Activated CD8-positive, alpha-beta T cell treated with anti-CD3 and anti-CD28 coated beads for 36 hours (primary cell): ENCODE data around the gene PSPN. TPM values are rescaled to one million over a fixed set of nuclear protein-coding genes. Genes with fewer than 3 reads are reported as not detected.
"Not testable (repeated sequence)": the region's sequence is repeated elsewhere in the genome, so short reads cannot be mapped to it uniquely, and the experiment has no call there.

Experiments used
- ATAC-seq: fragments of 200-7000 bp; cut with Tn5 transposase; one replicate; pipeline ENCODE4 v1.10.0; 2021; ENCODE audit warnings: mild to moderate bottlenecking, moderate library complexity
- CTCF ChIA-PET: fragments of 350-600 bp; sonication (Branson Sonifier 250); formaldehyde crosslinking; loops from one replicate; lab custom pipeline; 2021; ENCODE audit warnings: antibody characterized with exemption; lab: Charles Lee
- POLR2A ChIA-PET: fragments of 350-600 bp; sonication (Branson Sonifier 250); formaldehyde crosslinking; loops from one replicate; lab custom pipeline; 2021; ENCODE audit warnings: antibody characterized with exemption; lab: Charles Lee
- DNase-seq: peaks from one replicate; pipeline ENCODE4 v3.0.0-alpha.2; 2020
- H3K27ac Mint-ChIP-seq: one replicate; pipeline ENCODE4 v1.8.0; 2021; ENCODE audit warnings: mild to moderate bottlenecking, mixed read lengths
- H3K27me3 Mint-ChIP-seq: one replicate; pipeline ENCODE4 v1.8.0; 2021; ENCODE audit warnings: mixed read lengths
- H3K36me3 Mint-ChIP-seq: one replicate; pipeline ENCODE4 v1.8.0; 2021; ENCODE audit warnings: low read depth, mixed read lengths
- H3K4me1 Mint-ChIP-seq: one replicate; pipeline ENCODE4 v1.8.0; 2021; ENCODE audit warnings: low read depth, mixed read lengths
- H3K4me3 Mint-ChIP-seq: one replicate; pipeline ENCODE4 v1.8.0; 2021; ENCODE audit warnings: mild to moderate bottlenecking, moderate library complexity, mixed read lengths
- H3K9me3 Mint-ChIP-seq: one replicate; pipeline ENCODE4 v1.8.0; 2021; ENCODE audit warnings: mixed read lengths
- intact Hi-C: fragments of 100-400 bp; cut with micrococcal nuclease; formaldehyde crosslinking; loops from one replicate; pipeline ENCODE4 v1.10.0; 2022
- total RNA-seq, 2 experiments: library from RNA; stranded (reverse); gene quantifications; one replicate each; pipeline ENCODE4 v1.2.3, GENCODE V29; 2021
- TF ChIP-seq, protein P1 (sequence below): fragments of 200-600 bp; IDR thresholded peaks from one replicate; pipeline ENCODE4 v1.8.0; 2022; ENCODE audit warnings: antibody characterized with exemption, mild to moderate bottlenecking

PSPN gene
- total RNA-seq, 2 experiments from 2014 or later: 1.2 to 1.4 TPM

DNA sequence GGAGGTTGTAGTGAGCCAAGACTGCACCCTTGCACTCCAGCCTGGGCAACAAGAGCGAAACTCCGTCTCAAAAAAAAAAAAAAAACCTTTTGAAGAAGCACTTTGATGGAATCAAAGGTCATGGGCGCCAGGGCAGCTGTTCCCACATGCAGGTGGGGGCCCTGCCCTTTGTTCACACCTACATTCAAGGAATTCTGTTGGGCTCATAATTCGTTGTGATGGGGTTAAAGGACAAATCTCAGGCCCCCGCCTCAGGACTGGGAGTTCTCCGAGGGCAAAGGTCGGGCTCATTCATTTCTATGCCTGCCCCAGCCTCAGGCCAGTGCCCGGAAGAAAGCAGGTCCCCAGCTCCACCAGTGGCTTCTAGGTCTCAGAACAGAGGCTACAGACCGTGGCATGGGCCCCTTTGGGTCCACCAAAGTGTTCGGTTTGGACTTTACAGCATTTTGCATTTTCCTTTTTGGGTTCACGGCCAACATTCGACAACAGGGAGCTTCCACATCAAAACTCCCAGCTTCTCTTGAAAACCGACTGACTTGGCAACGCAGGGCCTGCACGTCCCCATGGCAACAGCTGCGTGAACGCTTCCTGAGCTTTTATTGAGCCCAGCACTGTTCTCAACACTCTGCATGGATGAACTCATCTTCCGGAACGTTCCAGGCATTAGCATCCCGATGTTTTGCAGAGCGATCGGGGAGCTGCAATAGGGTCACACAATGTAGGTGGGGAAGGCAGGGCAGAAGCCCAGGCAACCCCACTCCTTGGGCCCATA is 27.3 kb upstream of the PSPN start:
- no peak overlapping the region for H3K4me3 Mint-ChIP-seq
- no peak for ATAC-seq
- no peak for DNase-seq
- POLR2A ChIA-PET: interaction anchor here (1.6 to 1.9 kb wide), 3 partner anchors 9 to 18 kb away, joined by 4 to 8 read pairs (median 5); no protein-coding TSS in a partner anchor
- no peaks in the 10 kb centered on the region for H3K36me3 Mint-ChIP-seq
- H3K27ac Mint-ChIP-seq: no peak overlapping the region
- TF ChIP-seq, protein P1, sequence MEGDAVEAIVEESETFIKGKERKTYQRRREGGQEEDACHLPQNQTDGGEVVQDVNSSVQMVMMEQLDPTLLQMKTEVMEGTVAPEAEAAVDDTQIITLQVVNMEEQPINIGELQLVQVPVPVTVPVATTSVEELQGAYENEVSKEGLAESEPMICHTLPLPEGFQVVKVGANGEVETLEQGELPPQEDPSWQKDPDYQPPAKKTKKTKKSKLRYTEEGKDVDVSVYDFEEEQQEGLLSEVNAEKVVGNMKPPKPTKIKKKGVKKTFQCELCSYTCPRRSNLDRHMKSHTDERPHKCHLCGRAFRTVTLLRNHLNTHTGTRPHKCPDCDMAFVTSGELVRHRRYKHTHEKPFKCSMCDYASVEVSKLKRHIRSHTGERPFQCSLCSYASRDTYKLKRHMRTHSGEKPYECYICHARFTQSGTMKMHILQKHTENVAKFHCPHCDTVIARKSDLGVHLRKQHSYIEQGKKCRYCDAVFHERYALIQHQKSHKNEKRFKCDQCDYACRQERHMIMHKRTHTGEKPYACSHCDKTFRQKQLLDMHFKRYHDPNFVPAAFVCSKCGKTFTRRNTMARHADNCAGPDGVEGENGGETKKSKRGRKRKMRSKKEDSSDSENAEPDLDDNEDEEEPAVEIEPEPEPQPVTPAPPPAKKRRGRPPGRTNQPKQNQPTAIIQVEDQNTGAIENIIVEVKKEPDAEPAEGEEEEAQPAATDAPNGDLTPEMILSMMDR: no peak
- intact Hi-C loops: no loop called here
- no peaks in the 10 kb centered on the region for H3K4me1 Mint-ChIP-seq
- no peaks in the 10 kb centered on the region for H3K27me3 Mint-ChIP-seq
- CTCF ChIA-PET: no interaction called here
- no peaks in the 10 kb centered on the region for H3K9me3 Mint-ChIP-seq

DNA sequence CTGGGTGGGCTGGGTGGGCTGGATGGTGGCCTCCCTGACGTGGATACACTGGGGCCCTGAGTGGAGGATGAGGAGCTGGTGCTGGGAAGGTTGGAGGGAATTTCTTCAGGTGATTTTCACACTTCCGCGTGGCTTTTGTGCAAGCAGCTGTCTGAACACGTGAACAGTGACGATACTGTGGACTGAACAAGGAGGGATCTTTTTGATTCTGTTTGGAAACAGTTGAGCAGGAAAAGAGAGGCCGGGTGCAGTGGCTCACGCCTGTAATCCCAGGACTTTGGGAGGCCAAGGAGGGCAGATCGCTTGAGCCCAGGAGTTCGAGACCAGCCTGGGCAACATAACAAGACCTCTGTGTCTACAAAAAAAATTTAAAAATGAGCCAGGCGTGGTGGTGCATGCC is 26.3 kb upstream of the PSPN start:
- Mint-ChIP-seq H3K36me3 (no peaks in the 10 kb centered on the region), H3K9me3 (no peaks in the 10 kb centered on the region), H3K27ac (no peak overlapping the region), H3K27me3 (no peaks in the 10 kb centered on the region), H3K4me1 (no peaks in the 10 kb centered on the region), H3K4me3 (no peak overlapping the region)
- intact Hi-C loops: no loop called here
- ATAC-seq (no peak), DNase-seq (no peak)
- TF ChIP-seq, protein P1: no peak
- ChIA-PET POLR2A (interaction anchor here (0.8 to 1.7 kb wide), 2 partner anchors 10 to 19 kb away, joined by 3 to 4 read pairs; no protein-coding TSS in a partner anchor), CTCF (no interaction called here)

DNA sequence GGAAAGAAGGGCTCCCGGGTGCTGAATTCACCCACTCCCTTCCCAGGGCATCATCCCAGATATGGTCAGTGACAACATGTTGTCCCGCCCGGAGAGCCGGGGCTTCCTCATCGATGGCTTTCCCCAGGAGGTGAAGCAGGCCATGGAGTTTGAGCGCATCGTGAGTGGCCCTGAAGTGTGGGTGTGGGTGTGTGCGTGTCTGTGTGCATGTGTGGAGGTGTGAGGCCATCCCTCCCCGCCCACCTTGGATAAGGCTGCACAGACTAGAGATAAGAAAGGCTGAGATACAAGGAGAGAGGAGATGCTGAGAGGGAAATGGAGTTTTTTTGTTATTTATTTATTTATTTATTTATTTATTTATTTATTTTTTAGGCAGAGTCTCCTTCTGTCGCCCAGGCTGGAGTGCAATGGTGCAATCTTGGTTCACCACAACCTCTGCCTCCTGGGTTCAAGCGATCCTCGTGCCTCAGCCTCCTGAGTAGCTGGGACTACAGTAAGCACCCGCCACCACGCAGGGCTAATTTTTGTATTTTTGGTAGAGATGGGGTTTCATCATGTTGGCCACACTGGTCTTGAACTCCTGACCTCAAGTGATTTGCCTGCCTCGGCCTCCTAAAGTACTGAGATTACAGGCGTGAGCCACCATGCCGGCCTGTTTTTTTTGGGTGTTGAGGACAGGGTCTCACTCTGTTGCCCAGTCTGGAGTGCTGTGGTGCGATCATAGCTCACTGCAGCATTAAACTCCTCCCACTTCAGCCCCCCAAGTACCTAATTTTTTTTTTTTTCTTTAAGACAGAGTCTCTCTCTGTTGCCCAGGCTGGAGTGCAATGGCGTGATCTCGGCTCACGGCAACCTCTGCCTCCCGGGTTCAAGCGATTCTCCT is 24.6 kb upstream of the PSPN start:
- H3K27me3 Mint-ChIP-seq, H3K36me3 Mint-ChIP-seq, DNase-seq, H3K27ac Mint-ChIP-seq, H3K4me1 Mint-ChIP-seq, ATAC-seq, H3K9me3 Mint-ChIP-seq, CTCF ChIA-PET, H3K4me3 Mint-ChIP-seq, intact Hi-C loops: not testable (repeated sequence)
- POLR2A ChIA-PET: interaction anchor here (0.9 kb wide), 1 partner anchor 20 kb away, joined by 4 read pairs; no protein-coding TSS in a partner anchor

DNA sequence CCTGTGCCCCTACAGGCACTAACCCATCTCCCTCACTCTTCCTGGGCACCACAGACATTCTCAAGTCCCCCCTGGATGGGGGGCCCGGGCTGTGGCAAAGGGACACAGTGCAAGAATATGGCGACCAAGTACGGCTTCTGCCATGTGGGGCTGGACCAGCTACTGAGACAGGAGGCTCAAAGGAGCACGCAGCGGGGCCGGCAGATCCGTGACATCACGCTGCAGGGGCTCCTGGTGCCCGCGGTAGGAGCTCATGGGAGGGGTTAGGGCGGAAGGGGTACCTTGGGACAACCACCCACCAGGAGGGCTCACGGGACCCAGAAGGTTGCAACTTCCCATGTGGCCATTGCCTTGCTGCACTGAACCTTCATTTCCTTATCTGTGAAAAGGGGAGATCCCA is 20.6 kb upstream of the PSPN start:
- peaks cover 13% of the 10 kb centered on the region for H3K4me1 Mint-ChIP-seq
- POLR2A ChIA-PET: no interaction called here
- peaks cover 11% of the 10 kb centered on the region for H3K36me3 Mint-ChIP-seq
- CTCF ChIA-PET: interaction anchor here (0.7 kb wide), 1 partner anchor 19 kb away, joined by 3 read pairs; no protein-coding TSS in a partner anchor
- H3K4me3 Mint-ChIP-seq: no peak overlapping the region
- TF ChIP-seq, protein P1: no peak
- no peak overlapping the region for H3K27ac Mint-ChIP-seq
- H3K9me3 Mint-ChIP-seq: no peaks in the 10 kb centered on the region
- no peaks in the 10 kb centered on the region for H3K27me3 Mint-ChIP-seq
- intact Hi-C loops: no loop called here
- no peak for ATAC-seq
- no peak for DNase-seq

DNA sequence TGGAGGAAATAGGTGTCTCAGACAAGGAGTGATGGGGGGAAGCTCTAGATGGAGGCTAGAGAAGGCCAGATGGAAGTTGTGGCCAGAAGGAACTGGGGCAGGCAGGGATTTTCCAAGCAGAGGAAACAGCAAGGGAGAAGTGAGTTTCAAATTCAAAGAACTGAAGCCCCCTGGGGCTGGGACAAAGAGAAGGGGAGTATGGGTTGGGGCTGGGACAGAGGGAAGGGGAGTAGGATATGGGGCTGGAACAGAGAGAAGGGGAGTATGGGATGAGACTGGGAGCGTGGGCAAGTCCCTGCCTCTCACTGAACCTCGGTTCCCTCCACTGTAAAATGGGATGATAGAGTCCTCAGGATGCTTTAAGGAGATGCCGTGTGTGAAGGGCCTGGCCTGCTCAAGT is 19.1 kb upstream of the PSPN start:
- ChIA-PET CTCF (no interaction called here), POLR2A (interaction anchor here (1.5 to 1.9 kb wide), 2 partner anchors 9 to 87 kb away, joined by 5 to 6 read pairs; partner anchors contain the start of gene DENND1C)
- no peak for ATAC-seq
- Mint-ChIP-seq H3K27ac (peak overlapping the region; percentile 54), H3K4me3 (peak overlapping the region; percentile 11), H3K27me3 (no peaks in the 10 kb centered on the region), H3K4me1 (peaks cover 17% of the 10 kb centered on the region), H3K36me3 (peaks cover 17% of the 10 kb centered on the region), H3K9me3 (no peaks in the 10 kb centered on the region)
- DNase-seq: no peak
- intact Hi-C loops: no loop called here
- TF ChIP-seq, protein P1: no peak
